HEK293 (cell line): ENCODE data around the gene GPR17.

ENCODE experiments used
- CTCF ChIA-PET: fragments of 350-600 bp; formaldehyde crosslinking; extraction: SDS; loops from one replicate; lab custom pipeline; 2021; ENCODE audit warnings: antibody characterized with exemption; lab: Yijun Ruan, JAX
- POLR2A ChIA-PET: fragments of 300-600 bp; formaldehyde crosslinking; extraction: SDS; loops from one replicate; lab custom pipeline; 2020; ENCODE audit warnings: antibody characterized with exemption, inconsistent platforms; lab: Yijun Ruan, JAX
- H3K27ac ChIP-seq: fragments of 200-500 bp; sonication (Bioruptor generic); 2 replicates; pipeline ENCODE4 v1.5.1; 2014; ENCODE audit warnings: low read depth, low read length, control low read depth, inconsistent platforms; ENCODE audit errors: extremely low read depth
- H3K36me3 ChIP-seq, 2 experiments: fragments of 200-500 bp in 1 of 2; sonication (Bioruptor generic) in 1 of 2; 1 replicate in 1 of 2; 2 replicates in 1 of 2; pipeline ENCODE4 v1.5.1; 2014 to 2017; ENCODE audit warnings: inconsistent platforms in 2 of 2, low read length in 2 of 2; ENCODE audit not compliant: control insufficient read depth in 2 of 2, insufficient read depth in 1 of 2
- H3K4me1 ChIP-seq: fragments of 200-500 bp; sonication (Bioruptor generic); 2 replicates; pipeline ENCODE4 v1.5.1; 2014; ENCODE audit warnings: mild to moderate bottlenecking, low read length, inconsistent platforms; ENCODE audit not compliant: control insufficient read depth, insufficient read depth
- H3K4me3 ChIP-seq: 2 replicates; pipeline ENCODE4 v1.5.1; 2011; ENCODE audit warnings: low read depth, mild to moderate bottlenecking, control low read depth, low read length, moderate library complexity
- H3K9me3 ChIP-seq: fragments of 200-500 bp; sonication (Bioruptor generic); 2 replicates; pipeline ENCODE4 v1.5.1; 2014; ENCODE audit warnings: low read depth, low read length, inconsistent platforms; ENCODE audit not compliant: control insufficient read depth, insufficient read depth
- OSR2 ChIP-seq: fragments of 450-650 bp; formaldehyde crosslinking; IDR thresholded peaks from 2 replicates; pipeline ENCODE4 v1.5.1; 2016; ENCODE audit warnings: missing biosample characterization, missing genetic modification characterization
- SCRT1 ChIP-seq: fragments of 450-650 bp; formaldehyde crosslinking; IDR thresholded peaks from 2 replicates; pipeline ENCODE4 v1.5.1; 2016; ENCODE audit warnings: missing biosample characterization, missing genetic modification characterization, borderline replicate concordance
- ZBTB8A ChIP-seq: fragments of 450-650 bp; formaldehyde crosslinking; IDR thresholded peaks from 2 replicates; pipeline ENCODE4 v1.5.1; 2016; ENCODE audit warnings: missing biosample characterization, missing genetic modification characterization
- ZFHX2 ChIP-seq: fragments of 450-650 bp; formaldehyde crosslinking; conservative IDR thresholded peaks from 2 replicates; pipeline ENCODE4 v1.5.1; 2016; ENCODE audit warnings: missing biosample characterization, missing genetic modification characterization
- ZFP41 ChIP-seq: fragments of 450-650 bp; formaldehyde crosslinking; IDR thresholded peaks from 2 replicates; pipeline ENCODE4 v1.5.1; 2016; ENCODE audit warnings: missing biosample characterization, missing genetic modification characterization, borderline replicate concordance
- ZNF140 ChIP-seq: fragments of 450-650 bp; formaldehyde crosslinking; IDR thresholded peaks from 2 replicates; pipeline ENCODE4 v1.5.1; 2016; ENCODE audit warnings: missing biosample characterization, missing genetic modification characterization
- ZNF174 ChIP-seq: fragments of 450-650 bp; formaldehyde crosslinking; IDR thresholded peaks from 2 replicates; pipeline ENCODE4 v1.5.0; 2017; ENCODE audit warnings: missing biosample characterization, mild to moderate bottlenecking, missing genetic modification characterization
- ZNF394 ChIP-seq: fragments of 450-650 bp; formaldehyde crosslinking; IDR thresholded peaks from 2 replicates; pipeline ENCODE4 v1.5.1; 2016; ENCODE audit warnings: missing biosample characterization, missing genetic modification characterization, mild to moderate bottlenecking, moderate library complexity, borderline replicate concordance
- ZNF423 ChIP-seq: fragments of 450-650 bp; formaldehyde crosslinking; IDR thresholded peaks from 2 replicates; pipeline ENCODE4 v1.5.1; 2016; ENCODE audit warnings: missing biosample characterization, missing genetic modification characterization
- ZNF426 ChIP-seq: fragments of 450-650 bp; formaldehyde crosslinking; IDR thresholded peaks from 2 replicates; pipeline ENCODE4 v1.5.1; 2017; ENCODE audit warnings: missing biosample characterization, missing genetic modification characterization, mild to moderate bottlenecking, inconsistent platforms, moderate library complexity
- ZNF555 ChIP-seq: fragments of 450-650 bp; formaldehyde crosslinking; conservative IDR thresholded peaks from 2 replicates; pipeline ENCODE4 v1.5.1; 2017; ENCODE audit warnings: missing biosample characterization, mild to moderate bottlenecking, missing genetic modification characterization, inconsistent platforms
- ZNF623 ChIP-seq: fragments of 450-650 bp; formaldehyde crosslinking; IDR thresholded peaks from 2 replicates; pipeline ENCODE4 v1.5.1; 2016; ENCODE audit warnings: missing biosample characterization, missing genetic modification characterization
- ZNF654 ChIP-seq: fragments of 450-650 bp; formaldehyde crosslinking; IDR thresholded peaks from 2 replicates; pipeline ENCODE4 v1.5.1; 2016; ENCODE audit warnings: low read depth, missing biosample characterization, missing genetic modification characterization
- ZNF785 ChIP-seq: fragments of 450-650 bp; formaldehyde crosslinking; IDR thresholded peaks from 2 replicates; pipeline ENCODE4 v1.5.1; 2016; ENCODE audit warnings: missing biosample characterization, missing genetic modification characterization
- TF ChIP-seq, protein P1 (sequence below): fragments of 450-650 bp; formaldehyde crosslinking; conservative IDR thresholded peaks from 2 replicates; pipeline ENCODE4 v1.5.1; 2016; ENCODE audit warnings: low read depth, missing biosample characterization, missing genetic modification characterization
- TF ChIP-seq, protein P2 (sequence below): fragments of 450-650 bp; formaldehyde crosslinking; IDR thresholded peaks from 2 replicates; pipeline ENCODE4 v1.5.1; 2016; ENCODE audit warnings: missing biosample characterization, missing genetic modification characterization
- TF ChIP-seq, protein P3 (sequence below): fragments of 450-650 bp; formaldehyde crosslinking; IDR thresholded peaks from 2 replicates; pipeline ENCODE4 v1.5.1; 2016; ENCODE audit warnings: missing biosample characterization, missing genetic modification characterization
- TF ChIP-seq, protein P4 (sequence below): fragments of 450-650 bp; formaldehyde crosslinking; IDR thresholded peaks from 2 replicates; pipeline ENCODE4 v1.5.1; 2016; ENCODE audit warnings: missing biosample characterization, missing genetic modification characterization

GPR17 gene

DNA sequence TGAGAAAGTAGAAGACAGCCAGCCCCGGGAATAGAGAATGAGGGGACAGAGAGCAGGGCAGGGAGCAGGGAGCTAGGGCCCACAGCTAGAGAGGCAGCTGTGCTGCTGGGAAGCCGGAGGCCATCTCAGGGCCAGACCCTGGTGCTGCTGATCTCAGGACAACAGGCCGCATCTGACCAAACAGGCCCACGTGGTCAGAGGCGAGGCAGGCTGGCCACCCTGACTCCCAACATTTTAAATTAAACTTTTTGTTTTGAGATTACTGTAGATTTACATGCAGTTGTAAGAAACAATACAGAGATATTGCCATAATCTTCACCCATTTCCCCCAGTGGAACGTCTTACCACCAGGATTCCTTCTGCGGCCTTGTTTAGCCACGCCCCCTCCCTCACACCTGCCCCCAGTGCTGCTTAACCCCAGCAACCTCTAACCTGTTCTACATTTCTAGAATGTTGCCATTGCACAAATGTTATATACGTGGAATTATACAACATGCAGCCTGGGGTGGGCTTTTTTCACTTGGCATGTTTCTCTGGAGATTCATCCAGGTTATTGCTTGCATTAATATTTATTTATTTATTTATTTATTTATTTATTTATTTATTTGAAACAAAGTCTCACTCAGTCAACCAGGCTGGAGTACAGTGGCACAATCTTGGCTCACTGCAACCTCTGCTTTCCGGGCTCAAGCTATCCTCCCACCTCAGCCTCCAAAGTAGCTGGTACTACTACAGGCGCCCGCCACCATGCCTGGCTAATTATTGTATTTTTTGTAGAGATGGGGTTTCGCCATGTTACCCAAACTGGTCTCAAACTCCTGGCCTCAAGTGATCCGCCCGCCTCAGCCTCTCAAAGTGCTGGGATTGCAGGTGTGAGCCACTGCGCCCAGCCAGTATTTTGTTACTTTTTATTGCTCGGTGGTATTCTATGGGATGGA lies 48.6 kb upstream of the GPR17 start:
- TF ChIP-seq SCRT1 (tag by site-specific recombination): no peak
- TF ChIP-seq, protein P1, sequence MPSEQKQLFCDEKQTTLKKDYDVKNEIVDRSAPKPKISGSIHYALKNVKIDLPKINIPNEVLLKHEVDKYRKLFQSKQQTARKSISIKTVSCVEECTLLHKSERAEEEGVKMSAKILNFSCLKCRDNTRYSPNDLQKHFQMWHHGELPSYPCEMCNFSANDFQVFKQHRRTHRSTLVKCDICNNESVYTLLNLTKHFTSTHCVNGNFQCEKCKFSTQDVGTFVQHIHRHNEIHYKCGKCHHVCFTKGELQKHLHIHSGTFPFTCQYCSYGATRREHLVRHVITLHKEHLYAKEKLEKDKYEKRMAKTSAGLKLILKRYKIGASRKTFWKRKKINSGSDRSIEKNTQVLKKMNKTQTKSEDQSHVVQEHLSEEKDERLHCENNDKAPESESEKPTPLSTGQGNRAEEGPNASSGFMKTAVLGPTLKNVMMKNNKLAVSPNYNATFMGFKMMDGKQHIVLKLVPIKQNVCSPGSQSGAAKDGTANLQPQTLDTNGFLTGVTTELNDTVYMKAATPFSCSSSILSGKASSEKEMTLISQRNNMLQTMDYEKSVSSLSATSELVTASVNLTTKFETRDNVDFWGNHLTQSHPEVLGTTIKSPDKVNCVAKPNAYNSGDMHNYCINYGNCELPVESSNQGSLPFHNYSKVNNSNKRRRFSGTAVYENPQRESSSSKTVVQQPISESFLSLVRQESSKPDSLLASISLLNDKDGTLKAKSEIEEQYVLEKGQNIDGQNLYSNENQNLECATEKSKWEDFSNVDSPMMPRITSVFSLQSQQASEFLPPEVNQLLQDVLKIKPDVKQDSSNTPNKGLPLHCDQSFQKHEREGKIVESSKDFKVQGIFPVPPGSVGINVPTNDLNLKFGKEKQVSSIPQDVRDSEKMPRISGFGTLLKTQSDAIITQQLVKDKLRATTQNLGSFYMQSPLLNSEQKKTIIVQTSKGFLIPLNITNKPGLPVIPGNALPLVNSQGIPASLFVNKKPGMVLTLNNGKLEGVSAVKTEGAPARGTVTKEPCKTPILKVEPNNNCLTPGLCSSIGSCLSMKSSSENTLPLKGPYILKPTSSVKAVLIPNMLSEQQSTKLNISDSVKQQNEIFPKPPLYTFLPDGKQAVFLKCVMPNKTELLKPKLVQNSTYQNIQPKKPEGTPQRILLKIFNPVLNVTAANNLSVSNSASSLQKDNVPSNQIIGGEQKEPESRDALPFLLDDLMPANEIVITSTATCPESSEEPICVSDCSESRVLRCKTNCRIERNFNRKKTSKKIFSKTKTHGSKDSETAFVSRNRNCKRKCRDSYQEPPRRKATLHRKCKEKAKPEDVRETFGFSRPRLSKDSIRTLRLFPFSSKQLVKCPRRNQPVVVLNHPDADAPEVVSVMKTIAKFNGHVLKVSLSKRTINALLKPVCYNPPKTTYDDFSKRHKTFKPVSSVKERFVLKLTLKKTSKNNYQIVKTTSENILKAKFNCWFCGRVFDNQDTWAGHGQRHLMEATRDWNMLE (tag by site-specific recombination): peak; percentile 62; the same call in 1 of the 2 replicates
- peak; percentile 45 for TF ChIP-seq ZNF555 (tag by site-specific recombination)
- TF ChIP-seq ZNF785 (tag by site-specific recombination): no peak
- TF ChIP-seq ZFP41: no peak
- TF ChIP-seq ZNF623 (tag by site-specific recombination): peak; percentile 47
- 0 out of 2 replicates have a peak, but pooled peaks have one; percentile 13 for TF ChIP-seq ZNF140 (tag by site-specific recombination)
- no peak for TF ChIP-seq ZNF423
- TF ChIP-seq ZNF174 (tag by site-specific recombination): no peak
- TF ChIP-seq ZNF654 (tag by site-specific recombination): no peak; the same call in 1 of the 2 replicates
- TF ChIP-seq OSR2 (tag by site-specific recombination): no peak
- peak; percentile 50 for TF ChIP-seq ZNF426 (tag by site-specific recombination)
- TF ChIP-seq, protein P2, sequence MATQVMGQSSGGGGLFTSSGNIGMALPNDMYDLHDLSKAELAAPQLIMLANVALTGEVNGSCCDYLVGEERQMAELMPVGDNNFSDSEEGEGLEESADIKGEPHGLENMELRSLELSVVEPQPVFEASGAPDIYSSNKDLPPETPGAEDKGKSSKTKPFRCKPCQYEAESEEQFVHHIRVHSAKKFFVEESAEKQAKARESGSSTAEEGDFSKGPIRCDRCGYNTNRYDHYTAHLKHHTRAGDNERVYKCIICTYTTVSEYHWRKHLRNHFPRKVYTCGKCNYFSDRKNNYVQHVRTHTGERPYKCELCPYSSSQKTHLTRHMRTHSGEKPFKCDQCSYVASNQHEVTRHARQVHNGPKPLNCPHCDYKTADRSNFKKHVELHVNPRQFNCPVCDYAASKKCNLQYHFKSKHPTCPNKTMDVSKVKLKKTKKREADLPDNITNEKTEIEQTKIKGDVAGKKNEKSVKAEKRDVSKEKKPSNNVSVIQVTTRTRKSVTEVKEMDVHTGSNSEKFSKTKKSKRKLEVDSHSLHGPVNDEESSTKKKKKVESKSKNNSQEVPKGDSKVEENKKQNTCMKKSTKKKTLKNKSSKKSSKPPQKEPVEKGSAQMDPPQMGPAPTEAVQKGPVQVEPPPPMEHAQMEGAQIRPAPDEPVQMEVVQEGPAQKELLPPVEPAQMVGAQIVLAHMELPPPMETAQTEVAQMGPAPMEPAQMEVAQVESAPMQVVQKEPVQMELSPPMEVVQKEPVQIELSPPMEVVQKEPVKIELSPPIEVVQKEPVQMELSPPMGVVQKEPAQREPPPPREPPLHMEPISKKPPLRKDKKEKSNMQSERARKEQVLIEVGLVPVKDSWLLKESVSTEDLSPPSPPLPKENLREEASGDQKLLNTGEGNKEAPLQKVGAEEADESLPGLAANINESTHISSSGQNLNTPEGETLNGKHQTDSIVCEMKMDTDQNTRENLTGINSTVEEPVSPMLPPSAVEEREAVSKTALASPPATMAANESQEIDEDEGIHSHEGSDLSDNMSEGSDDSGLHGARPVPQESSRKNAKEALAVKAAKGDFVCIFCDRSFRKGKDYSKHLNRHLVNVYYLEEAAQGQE (tag by site-specific recombination): 0 out of 2 replicates have a peak, but pooled peaks have one; percentile 17
- peak; percentile 71; the same call in 1 of the 2 replicates for TF ChIP-seq ZNF394 (tag by site-specific recombination)
- 0 out of 2 replicates have a peak, but pooled peaks have one; percentile 19 for TF ChIP-seq ZBTB8A (tag by site-specific recombination)
- no peaks in the 10 kb centered on the region for H3K36me3 ChIP-seq
- no peaks in the 10 kb centered on the region for H3K9me3 ChIP-seq
- no peaks in the 10 kb centered on the region for H3K4me1 ChIP-seq
- no peak overlapping the region for H3K27ac ChIP-seq
- ChIA-PET CTCF (no interaction called here), POLR2A (no interaction called here)
- H3K4me3 ChIP-seq: no peak overlapping the region

DNA sequence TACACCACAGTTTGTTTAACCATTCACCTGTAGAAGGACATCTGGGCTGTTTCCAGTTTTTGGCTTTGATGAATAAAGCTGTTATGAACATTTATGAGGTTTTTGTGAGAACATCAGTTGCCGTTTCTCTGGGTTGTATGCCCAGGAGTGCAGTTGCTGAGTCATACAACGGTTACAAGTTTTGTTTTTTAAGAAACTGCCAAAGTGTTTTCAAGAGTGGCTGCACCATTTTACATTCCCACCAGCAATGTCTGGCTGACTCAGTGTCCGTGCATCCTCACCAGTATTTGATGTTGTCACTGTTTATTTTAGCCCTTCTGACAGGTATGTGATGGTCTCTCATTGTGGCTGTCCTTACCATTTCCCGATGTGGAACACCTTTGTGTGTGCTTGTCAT lies 48.0 kb upstream of the GPR17 start:
- no peak overlapping the region for H3K27ac ChIP-seq
- no peaks in the 10 kb centered on the region for H3K4me1 ChIP-seq
- H3K4me3 ChIP-seq: no peak overlapping the region
- no peaks in the 10 kb centered on the region for H3K9me3 ChIP-seq
- H3K36me3 ChIP-seq: no peaks in the 10 kb centered on the region
- ChIA-PET CTCF (no interaction called here), POLR2A (no interaction called here)
- TF ChIP-seq, protein P3, sequence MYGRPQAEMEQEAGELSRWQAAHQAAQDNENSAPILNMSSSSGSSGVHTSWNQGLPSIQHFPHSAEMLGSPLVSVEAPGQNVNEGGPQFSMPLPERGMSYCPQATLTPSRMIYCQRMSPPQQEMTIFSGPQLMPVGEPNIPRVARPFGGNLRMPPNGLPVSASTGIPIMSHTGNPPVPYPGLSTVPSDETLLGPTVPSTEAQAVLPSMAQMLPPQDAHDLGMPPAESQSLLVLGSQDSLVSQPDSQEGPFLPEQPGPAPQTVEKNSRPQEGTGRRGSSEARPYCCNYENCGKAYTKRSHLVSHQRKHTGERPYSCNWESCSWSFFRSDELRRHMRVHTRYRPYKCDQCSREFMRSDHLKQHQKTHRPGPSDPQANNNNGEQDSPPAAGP (tag by site-specific recombination): no peak
- TF ChIP-seq, protein P4, sequence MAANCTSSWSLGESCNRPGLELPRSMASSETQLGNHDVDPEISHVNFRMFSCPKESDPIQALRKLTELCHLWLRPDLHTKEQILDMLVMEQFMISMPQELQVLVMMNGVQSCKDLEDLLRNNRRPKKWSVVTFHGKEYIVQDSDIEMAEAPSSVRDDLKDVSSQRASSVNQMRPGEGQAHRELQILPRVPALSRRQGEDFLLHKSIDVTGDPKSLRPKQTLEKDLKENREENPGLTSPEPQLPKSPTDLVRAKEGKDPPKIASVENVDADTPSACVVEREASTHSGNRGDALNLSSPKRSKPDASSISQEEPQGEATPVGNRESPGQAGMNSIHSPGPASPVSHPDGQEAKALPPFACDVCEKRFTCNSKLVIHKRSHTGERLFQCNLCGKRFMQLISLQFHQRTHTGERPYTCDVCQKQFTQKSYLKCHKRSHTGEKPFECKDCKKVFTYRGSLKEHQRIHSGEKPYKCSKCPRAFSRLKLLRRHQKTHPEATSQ: no peak
- TF ChIP-seq ZFHX2 (tag by site-specific recombination): no peak
